ENCODE results near the gene CYTIP. TPM values are rescaled to one million over a fixed set of nuclear protein-coding genes. Genes with fewer than 3 reads are reported as not detected.
"Not testable (repeated sequence)": the region's sequence is repeated elsewhere in the genome, so short reads cannot be mapped to it uniquely, and the experiment has no call there.

CYTIP gene
- total RNA-seq, 4 donors from 2014 or later, result 3.2 to 10.6 (median 7.2) TPM

GRCh38 chr2:157377861-157378260 lies 66.0 kb downstream of the CYTIP start:
- no peaks in the 10 kb centered on the region for H3K27me3 ChIP-seq
- no peaks in the 10 kb centered on the region for H3K36me3 ChIP-seq
- intact Hi-C loops (cut with DNase I), result no loop called here
- 69 to 75% methylated on average over 2 of the region's 2 CpGs for WGBS, 2 donors
- no peak overlapping the region for H3K27ac ChIP-seq
- no peaks in the 10 kb centered on the region for H3K9me3 ChIP-seq
- H3K4me1 ChIP-seq, result no peaks in the 10 kb centered on the region
- H3K4me3 ChIP-seq (replicated peaks in 1 of 3), result no peak overlapping the region
- no peak for DNase-seq
- TF ChIP-seq CTCF (IDR thresholded peaks at IDR 0.05), result no peak
- no peak for TF ChIP-seq POLR2A (IDR thresholded peaks at IDR 0.05)

- 58 to 62% methylated on average over 3 of the region's 3 CpGs for WGBS, 2 donors
- intact Hi-C loops (cut with DNase I), result no loop called here
- no peak overlapping the region for H3K4me3 ChIP-seq (replicated peaks in 1 of 3)
- H3K9me3 ChIP-seq, result no peaks in the 10 kb centered on the region
- no peak overlapping the region for H3K27ac ChIP-seq
- no peaks in the 10 kb centered on the region for H3K4me1 ChIP-seq
- no peaks in the 10 kb centered on the region for H3K27me3 ChIP-seq
- TF ChIP-seq POLR2A (IDR thresholded peaks at IDR 0.05), result no peak
- no peak for TF ChIP-seq CTCF (IDR thresholded peaks at IDR 0.05)
- DNase-seq, result no peak
- H3K36me3 ChIP-seq, result no peaks in the 10 kb centered on the region
These were observed 67.8 kb downstream of the CYTIP start for GRCh38 chr2:157376041-157376440.

DNA sequence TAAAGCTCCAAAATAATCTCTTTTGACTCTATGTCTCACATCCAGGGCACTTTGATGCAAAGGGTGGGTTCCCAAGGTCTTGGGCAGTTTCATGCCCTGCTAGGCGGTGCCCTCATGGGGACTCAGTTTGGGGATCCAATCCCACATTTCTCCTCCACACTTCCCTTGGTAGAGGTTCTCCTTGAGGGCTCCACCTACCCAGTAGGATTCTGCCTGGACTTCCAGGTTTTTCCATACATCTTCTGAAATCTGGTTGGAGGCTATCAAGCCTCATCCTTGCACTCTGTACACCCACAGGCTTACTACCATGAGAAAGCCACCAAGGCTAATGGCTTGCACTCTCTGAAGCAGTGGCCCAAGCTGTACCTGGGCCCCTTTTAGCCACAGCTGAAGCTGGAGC lies 68.5 kb downstream of the CYTIP start:
- Histone ChIP-seq H3K27ac (no peak overlapping the region), H3K36me3 (no peaks in the 10 kb centered on the region), H3K27me3 (no peaks in the 10 kb centered on the region), H3K9me3 (no peaks in the 10 kb centered on the region), H3K4me1 (no peaks in the 10 kb centered on the region), H3K4me3 (replicated peaks in 1 of 3) (no peak overlapping the region)
- intact Hi-C loops (cut with DNase I), result no loop called here
- no peak for DNase-seq
- TF ChIP-seq POLR2A (IDR thresholded peaks at IDR 0.05), result no peak
- no peak for TF ChIP-seq CTCF (IDR thresholded peaks at IDR 0.05)
- 90 to 100% methylated on average over 1 of the region's 1 CpG for WGBS, 2 donors

DNA sequence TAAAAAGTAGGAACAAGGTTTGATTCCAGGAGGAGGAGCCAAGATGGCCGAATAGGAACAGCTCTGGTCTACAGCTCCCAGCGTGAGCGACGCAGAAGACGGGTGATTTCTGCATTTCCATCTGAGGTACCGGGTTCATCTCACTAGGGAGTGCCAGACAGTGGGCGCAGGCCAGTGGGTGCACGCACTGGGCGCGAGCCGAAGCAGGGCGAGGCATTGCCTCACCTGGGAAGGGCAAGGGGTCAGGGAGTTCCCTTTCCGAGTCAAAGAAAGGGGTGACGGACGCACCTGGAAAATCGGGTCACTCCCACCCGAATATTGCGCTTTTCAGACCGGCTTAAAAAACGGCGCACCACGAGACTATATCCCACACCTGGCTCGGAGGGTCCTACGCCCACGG lies 75.4 kb downstream of the CYTIP start:
- WGBS, 2 donors, result 95 to 97% methylated on average over 14 to 17 of the region's 25 CpGs
- DNase-seq; H3K9me3 ChIP-seq; intact Hi-C loops (cut with DNase I); H3K4me3 ChIP-seq (replicated peaks in 1 of 3); H3K27me3 ChIP-seq; H3K4me1 ChIP-seq; H3K36me3 ChIP-seq; H3K27ac ChIP-seq: not testable (repeated sequence)

GRCh38 chr2:157367704-157368103 lies 76.2 kb downstream of the CYTIP start:
- no peak for DNase-seq
- H3K27me3 ChIP-seq, result no peaks in the 10 kb centered on the region
- H3K27ac ChIP-seq, result no peak overlapping the region
- H3K36me3 ChIP-seq, result no peaks in the 10 kb centered on the region
- WGBS, 2 donors, result 54 to 59% methylated on average over 1 of the region's 1 CpG
- intact Hi-C loops (cut with DNase I), result no loop called here
- no peaks in the 10 kb centered on the region for H3K9me3 ChIP-seq
- H3K4me1 ChIP-seq, result no peaks in the 10 kb centered on the region
- TF ChIP-seq CTCF (IDR thresholded peaks at IDR 0.05) (no peak), POLR2A (IDR thresholded peaks at IDR 0.05) (no peak)
- H3K4me3 ChIP-seq (replicated peaks in 1 of 3), result no peak overlapping the region

Other genes starting within 250 kb of the CYTIP start
- under 1 TPM in 2 of 4 donors, not detected in 2; 0.13 to 0.49 TPM for gene GALNT5, start 186.4 kb downstream of the CYTIP start, total RNA-seq
- under 1 TPM in 1 of 4 donors, not detected in 3; 0.49 TPM for gene ERMN, start 118.3 kb downstream of the CYTIP start, total RNA-seq
- under 1 TPM; 0.13 to 0.93 (median 0.49) TPM for gene ACVR1C, start 184.8 kb upstream of the CYTIP start, total RNA-seq

All from thyroid gland (tissue), 4 donors.